ENCODE results near the gene SELPLG. TPM values are rescaled to one million over a fixed set of nuclear protein-coding genes. Genes with fewer than 3 reads are reported as not detected.

The SELPLG gene
- total and polyA plus RNA-seq, 2 of the 4 experiments (the other 2 are of a cell fraction): 3.2 to 10.8 TPM

GRCh38 chr12:108622921-108623514 is 10.7 kb downstream of the SELPLG start:
- BruUV-seq (replicated peaks): no TSS peak
- H3K79me1 ChIP-seq (ENCODE audit: low read depth in 1 of 2, low read length in 2 of 2): no peaks in the 10 kb centered on the region
- H4K8ac ChIP-seq (ENCODE audit: low read depth in 2 of 2, low read length in 2 of 2): no peak overlapping the region
- H2BK5ac ChIP-seq (ENCODE audit: low read depth, low read length, poor library complexity, severe bottlenecking): no peak overlapping the region
- WGBS, 2 experiments (ENCODE audit: extremely low coverage in 2 of 2, insufficient read length in 1 of 2): 89% methylated on average over 5 of the region's 14 CpGs; no CpG with 5 or more reads in 1 of the 2 experiments
- H2AK9ac ChIP-seq (replicated peaks; ENCODE audit: low read depth, low read length, poor library complexity): no peak overlapping the region
- H2BK20ac ChIP-seq (ENCODE audit: low read depth, low read length): no peak overlapping the region
- POLR2A ChIA-PET (ENCODE audit: unreplicated experiment): no interaction called here
- in situ Hi-C loops (cut with MboI; ENCODE audit: low sequenced_read_pairs) (no loop called here), intact Hi-C loops (cut with micrococcal nuclease) (no loop called here), dilution Hi-C loops (cut with HindIII; ENCODE audit: low sequenced_read_pairs, unreplicated experiment) (no loop called here)
- no peak overlapping the region for H3K27ac ChIP-seq (ENCODE audit: insufficient read depth, low read length)
- peaks cover 3% of the 10 kb centered on the region; the same call in 1 of the 2 replicates for H3K4me1 ChIP-seq (ENCODE audit: control insufficient read depth, insufficient read depth, low read length)
- H4K20me1 ChIP-seq (ENCODE audit: insufficient read depth, low read length): no peaks in the 10 kb centered on the region
- H3K18ac ChIP-seq (ENCODE audit: low read depth, low read length): no peak overlapping the region
- DNase-seq (no peak), ATAC-seq (ENCODE audit: low read depth) (no peak)
- H3K9ac ChIP-seq (ENCODE audit: low read depth, low read length): no peak overlapping the region
- no peaks in the 10 kb centered on the region for H3K9me3 ChIP-seq (ENCODE audit: control insufficient read depth, insufficient read depth, low read length)
- H3K27me3 ChIP-seq (ENCODE audit: control insufficient read depth, insufficient read depth, low read length): no peaks in the 10 kb centered on the region
- no peak overlapping the region for H2BK120ac ChIP-seq (ENCODE audit: low read depth, low read length)
- H4K91ac ChIP-seq (ENCODE audit: insufficient read depth, low read depth, low read length): no peak overlapping the region
- no peak overlapping the region for H4K5ac ChIP-seq (ENCODE audit: low read depth, low read length)
- H3K4me3 ChIP-seq (ENCODE audit: insufficient read depth, low read depth, low read length): no peak overlapping the region
- H3K14ac ChIP-seq (replicated peaks; ENCODE audit: low read depth, low read length): no peak overlapping the region
- peak overlapping the region; percentile 11 for H2AFZ ChIP-seq (replicated peaks; ENCODE audit: low read length, poor library complexity)
- CTCF ChIA-PET: no interaction called here
- H3K4me2 ChIP-seq (ENCODE audit: low read depth, low read length): no peak overlapping the region
- no peak overlapping the region for H3K23ac ChIP-seq (ENCODE audit: low read depth, low read length)
- H3K9me1 ChIP-seq (ENCODE audit: insufficient read depth, low read length): peaks cover 11% of the 10 kb centered on the region
- H3K36me3 ChIP-seq (ENCODE audit: control insufficient read depth, insufficient read depth, low read length): no peaks in the 10 kb centered on the region
- TF ChIP-seq FOS (IDR thresholded peaks at IDR 0.05; ENCODE audit: low read depth, low read length) (no peak), CEBPB (IDR thresholded peaks at IDR 0.05; ENCODE audit: low read depth, low read length) (no peak), NFE2L2 (IDR thresholded peaks at IDR 0.05; ENCODE audit: low read depth, low read length) (no peak)
- 0 out of 2 replicates have a peak overlapping the region, but pooled peaks have one; percentile 39 for H2AK5ac ChIP-seq (ENCODE audit: low read depth, low read length)
- no peak overlapping the region for H3K56ac ChIP-seq (ENCODE audit: extremely low read depth, insufficient read depth, low read length)
- H3K4ac ChIP-seq (ENCODE audit: low read depth, low read length): no peak overlapping the region
- H2BK15ac ChIP-seq (ENCODE audit: low read depth, low read length): no peak overlapping the region

Data from IMR-90 (cell line).